ENCODE results near the gene SERPINE2. TPM values are rescaled to one million over a fixed set of nuclear protein-coding genes. Genes with fewer than 3 reads are reported as not detected.
A peak's percentile ranks its signal among the peaks of the same experiment; 100 is the strongest.

Gene SERPINE2
- total RNA-seq, 3 donors from 2014 or later = 1.8 to 44.6 (median 11.9) TPM

DNA sequence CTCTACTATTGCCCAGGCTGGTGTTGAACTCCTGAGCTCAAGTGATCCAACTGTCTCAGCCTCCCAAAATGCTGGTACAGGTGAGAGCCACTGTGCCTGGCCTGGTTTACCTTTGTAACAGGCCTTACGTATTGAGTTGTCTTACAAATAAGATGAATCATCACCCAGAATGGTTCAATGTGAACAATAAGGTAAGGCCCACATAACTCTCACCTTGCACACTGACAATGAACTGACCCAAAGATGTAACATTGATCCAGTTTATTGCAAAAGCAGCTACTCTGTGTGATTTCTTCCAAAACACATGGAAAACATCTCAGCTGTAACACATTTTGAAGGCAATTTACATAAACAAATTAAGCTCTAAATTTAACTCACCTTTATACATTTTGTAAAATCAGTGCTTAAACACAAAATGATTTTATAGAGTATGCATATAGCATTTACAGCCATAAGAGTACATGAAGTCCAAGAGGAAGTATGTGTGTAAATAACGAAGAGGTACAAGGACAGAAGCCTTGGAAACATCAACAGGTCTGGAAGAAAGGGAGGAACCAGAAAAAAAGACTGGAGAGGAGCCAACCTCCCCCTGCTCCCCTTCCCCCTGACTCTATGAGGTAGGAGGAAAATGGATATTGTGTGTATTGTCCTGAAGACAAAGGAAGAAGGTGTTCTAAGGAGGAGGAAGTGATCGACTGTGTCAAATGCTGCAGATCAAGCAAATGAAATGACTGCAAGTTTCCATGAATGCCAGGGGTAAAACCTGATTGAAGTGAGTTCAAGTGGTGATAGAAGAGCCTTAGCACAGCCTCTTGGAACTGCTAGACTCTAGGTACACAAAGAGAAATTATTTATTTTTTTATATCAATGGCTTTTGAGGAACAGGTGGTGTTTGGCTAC is 88.4 kb downstream of the SERPINE2 start:
- H3K27me3 ChIP-seq = no peaks in the 10 kb centered on the region
- no peak overlapping the region for H3K27ac ChIP-seq
- H3K36me3 ChIP-seq = no peaks in the 10 kb centered on the region
- H3K9me3 ChIP-seq = no peaks in the 10 kb centered on the region
- intact Hi-C loops (cut with DNase I; ENCODE audit: low total_unique reads) = no loop called here
- no peak overlapping the region for H3K4me3 ChIP-seq
- DNase-seq (ENCODE audit: low spot score in 2 of 2) = no peak
- H3K4me1 ChIP-seq = no peaks in the 10 kb centered on the region
- no peak for TF ChIP-seq CTCF (IDR thresholded peaks at IDR 0.05)
- TF ChIP-seq POLR2AphosphoS5 (IDR thresholded peaks at IDR 0.05) = no peak
- TF ChIP-seq POLR2A (IDR thresholded peaks at IDR 0.05) = no peak

- intact Hi-C loops (cut with DNase I; ENCODE audit: low total_unique reads) = no loop called here
- Histone ChIP-seq H3K27me3 (no peaks in the 10 kb centered on the region), H3K36me3 (no peaks in the 10 kb centered on the region), H3K9me3 (no peaks in the 10 kb centered on the region), H3K27ac (no peak overlapping the region), H3K4me1 (peaks cover 0 to 4% of the 10 kb centered on the region in 2 donors), H3K4me3 (no peak overlapping the region)
- DNase-seq (ENCODE audit: low spot score in 2 of 2) = no peak
- TF ChIP-seq POLR2A (IDR thresholded peaks at IDR 0.05) (no peak), CTCF (IDR thresholded peaks at IDR 0.05) (no peak), POLR2AphosphoS5 (IDR thresholded peaks at IDR 0.05) (no peak)
Measured at GRCh38 chr2:223949241-223949840, 89.7 kb downstream of the SERPINE2 start.

GRCh38 chr2:223947711-223948205 is 91.3 kb downstream of the SERPINE2 start:
- Histone ChIP-seq H3K27ac (no peak overlapping the region), H3K36me3 (no peaks in the 10 kb centered on the region), H3K4me1 (peaks cover 0 to 4% of the 10 kb centered on the region in 2 donors), H3K4me3 (no peak overlapping the region), H3K27me3 (no peaks in the 10 kb centered on the region), H3K9me3 (no peaks in the 10 kb centered on the region)
- no peak for TF ChIP-seq POLR2A (IDR thresholded peaks at IDR 0.05)
- TF ChIP-seq POLR2AphosphoS5 (IDR thresholded peaks at IDR 0.05) = no peak
- no peak for TF ChIP-seq CTCF (IDR thresholded peaks at IDR 0.05)
- intact Hi-C loops (cut with DNase I; ENCODE audit: low total_unique reads) = no loop called here
- DNase-seq (ENCODE audit: low spot score in 2 of 2) = no peak

DNA sequence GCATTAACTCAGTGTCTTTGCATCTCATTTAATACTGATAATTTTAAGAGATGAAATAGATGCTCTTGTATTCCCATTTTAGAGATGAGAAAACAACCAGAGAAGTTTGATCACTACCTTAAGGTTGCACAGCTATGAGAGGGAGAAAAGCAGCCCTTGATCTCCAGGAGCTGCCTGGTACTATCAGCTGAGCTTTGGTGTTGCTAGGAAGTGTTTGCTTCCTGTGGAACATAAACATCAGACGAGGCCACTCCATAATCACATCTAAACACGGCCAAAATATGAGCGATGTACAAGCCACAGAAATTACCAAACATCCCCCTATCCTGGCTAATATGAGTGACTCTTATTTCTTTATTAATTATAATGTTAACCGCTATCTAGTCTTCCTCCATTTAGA is 93.3 kb downstream of the SERPINE2 start:
- no peak for DNase-seq (ENCODE audit: low spot score in 2 of 2)
- H3K4me1 ChIP-seq = peaks cover 0 to 4% of the 10 kb centered on the region in 2 donors
- H3K36me3 ChIP-seq = no peaks in the 10 kb centered on the region
- intact Hi-C loops (cut with DNase I; ENCODE audit: low total_unique reads) = no loop called here
- peak overlapping the region in 2 of 3 donors; percentile 85 to 88 for H3K4me3 ChIP-seq
- no peak overlapping the region for H3K27ac ChIP-seq
- no peaks in the 10 kb centered on the region for H3K9me3 ChIP-seq
- no peak for TF ChIP-seq POLR2A (IDR thresholded peaks at IDR 0.05)
- no peak for TF ChIP-seq CTCF (IDR thresholded peaks at IDR 0.05)
- no peak for TF ChIP-seq POLR2AphosphoS5 (IDR thresholded peaks at IDR 0.05)
- H3K27me3 ChIP-seq = no peaks in the 10 kb centered on the region

Data from breast epithelium (tissue), 4 donors.